GM18507 (cell line): ENCODE data around the gene SDR42E2.

Source experiments
- DNase-seq: peaks from one replicate; pipeline ENCODE4 v3.0.0; 2011; ENCODE audit warnings: low read depth; ENCODE audit not compliant: insufficient read length; ENCODE audit errors: extremely low spot score
- FAIRE-seq: peaks from 2 replicates; lab custom pipeline; 2011; peaks lifted over from hg19 to GRCh38; lab: Jason Lieb, UNC

The SDR42E2 gene

GRCh38 chr16:22232277-22233036 lies 70.2 kb downstream of the SDR42E2 start:
- no peak for DNase-seq

GRCh38 chr16:22233037-22233372 lies 70.7 kb downstream of the SDR42E2 start:
- FAIRE-seq (no peak), DNase-seq (no peak)

More at GRCh38 chr16:22232277-22233036, 70.2 kb downstream of the SDR42E2 start:
- FAIRE-seq: no peak

GRCh38 chr16:22235839-22236745 lies 73.8 kb downstream of the SDR42E2 start:
- FAIRE-seq (no peak), DNase-seq (no peak)

- DNase-seq: no peak
- FAIRE-seq: no peak
Observed at GRCh38 chr16:22239131-22239805, 77.0 kb downstream of the SDR42E2 start.

- no peak for FAIRE-seq
- DNase-seq: no peak
Observed at GRCh38 chr16:22240023-22240710, 77.9 kb downstream of the SDR42E2 start.
